Measurements from ENCODE around the gene NXPH1.

- TF ChIP-seq CTCF (optimal IDR thresholded peaks at IDR 0.05 in 1 of 3, IDR thresholded peaks at IDR 0.05 in 1 of 3, conservative IDR thresholded peaks at IDR 0.05 in 1 of 3; ENCODE audit: extremely low read depth in 1 of 3, insufficient read depth in 2 of 3, low read length in 3 of 3) (no peak), EZH2 (IDR thresholded peaks at IDR 0.05; ENCODE audit: low read length) (no peak)
Observed at GRCh38 chr7:8742837-8743236, 309.4 kb downstream of the NXPH1 start.

All from keratinocyte (primary cell).